ENCODE data around the gene ADGRG6.

- TF ChIP-seq POLR2A (IDR thresholded peaks at IDR 0.05; ENCODE audit: low read depth, low read length) = no peak
- TF ChIP-seq POLR2AphosphoS5 (IDR thresholded peaks at IDR 0.05; ENCODE audit: low read depth, low read length) = no peak
Measured at GRCh38 chr6:142413111-142413510, 111.3 kb downstream of the ADGRG6 start.
